Measurements from ENCODE around the gene TMEM17. TPM values are rescaled to one million over a fixed set of nuclear protein-coding genes. Genes with fewer than 3 reads are reported as not detected.

Gene TMEM17
- total and polyA plus RNA-seq, 2 donors (not counting 3 experiments of a cell fraction or from before 2014, with no cell fraction given): 0.91 to 2.0 TPM

- TF ChIP-seq GATA2 (IDR thresholded peaks at IDR 0.05; ENCODE audit: insufficient read depth, insufficient read length, low read depth, low read length): no peak
- no peak for TF ChIP-seq MAX (IDR thresholded peaks at IDR 0.05; ENCODE audit: insufficient read depth, insufficient read length)
- no peak for TF ChIP-seq JUN (IDR thresholded peaks at IDR 0.05; ENCODE audit: borderline replicate concordance, insufficient read depth, insufficient read length, low read depth)
- TF ChIP-seq MYC (IDR thresholded peaks at IDR 0.05; ENCODE audit: low read depth, low read length): no peak
- no peak for TF ChIP-seq CTCF (IDR thresholded peaks at IDR 0.05; ENCODE audit: extremely low read depth in 1 of 2, insufficient read depth in 1 of 2, low read depth in 1 of 2, low read length in 2 of 2)
- TF ChIP-seq POLR2A (IDR thresholded peaks at IDR 0.05; ENCODE audit: low read depth, low read length): no peak
- TF ChIP-seq EZH2 (IDR thresholded peaks at IDR 0.05; ENCODE audit: borderline replicate concordance, low read depth, low read length, severe bottlenecking): no peak
- TF ChIP-seq FOS (IDR thresholded peaks at IDR 0.05; ENCODE audit: borderline replicate concordance, insufficient read depth, low read length): no peak
- TF ChIP-seq POLR2AphosphoS5 (IDR thresholded peaks at IDR 0.05; ENCODE audit: insufficient read depth, low read depth, low read length): no peak
- Histone ChIP-seq H4K20me1 (replicated peaks; ENCODE audit: control insufficient read depth, extremely low read depth, insufficient read depth, low read length) (no peaks in the 10 kb centered on the region), H3K9me1 (replicated peaks; ENCODE audit: control insufficient read depth, extremely low read depth, insufficient read depth, low read length) (no peaks in the 10 kb centered on the region), H3K27me3 (ENCODE audit: control insufficient read depth in 2 of 2, insufficient read depth in 2 of 2, low read length in 2 of 2) (no peaks in the 10 kb centered on the region), H3K9ac (replicated peaks; ENCODE audit: extremely low read depth, insufficient read depth, low read length) (no peak overlapping the region), H3K4me3 (replicated peaks in 1 of 3; ENCODE audit: insufficient read depth in 1 of 3, low read depth in 1 of 3, low read length in 3 of 3) (no peak overlapping the region), H3K4me2 (ENCODE audit: insufficient read depth, low read length) (no peak overlapping the region), H2AFZ (ENCODE audit: low read depth, low read length) (no peak overlapping the region), H3K9me3 (replicated peaks; ENCODE audit: control insufficient read depth, insufficient read depth, low read length) (no peaks in the 10 kb centered on the region), H3K4me1 (ENCODE audit: control insufficient read depth, extremely low read depth, insufficient read depth, low read length) (peaks cover 5% of the 10 kb centered on the region), H3K27ac (ENCODE audit: insufficient read depth, low read depth, low read length) (no peak overlapping the region), H3K79me2 (ENCODE audit: control insufficient read depth, insufficient read depth, low read length) (no peaks in the 10 kb centered on the region), H3K36me3 (ENCODE audit: control insufficient read depth in 2 of 2, extremely low read depth in 1 of 2, insufficient read depth in 2 of 2, low read length in 2 of 2) (no peaks in the 10 kb centered on the region)
- dilution Hi-C loops (cut with MboI; ENCODE audit: extremely low pct_ligation_motif_present, low sequenced_read_pairs): no loop called here
- POLR2A ChIA-PET: no interaction called here
- DNase-seq (ENCODE audit: low read depth, low spot score) (no peak), FAIRE-seq (no peak)
- BruUV-seq (replicated peaks): no TSS peak
- intact Hi-C loops (cut with micrococcal nuclease): loop anchor here (5.0 to 10.0 kb wide), 3 partner anchors 564 to 1029 kb away; no protein-coding TSS in a partner anchor
- CTCF ChIA-PET: interaction anchor here (1.0 to 9.0 kb wide), 7 partner anchors 20 to 465 kb away, joined by 3 to 306 read pairs (median 7); no protein-coding TSS in a partner anchor
Observed at GRCh38 chr2:62458671-62459081, 47.3 kb downstream of the TMEM17 start.
